NCI-H82 treated with DMSO at 0.1 percent for 48 hours (cell line): ENCODE data around the gene CCNI2.

Experiments used
- DNase-seq: peaks from one replicate; lab custom pipeline; 2025; ENCODE audit not compliant: unreplicated experiment; lab: John Stamatoyannopoulos, UW

The CCNI2 gene

GRCh38 chr5:132746954-132747615 lies at the start of gene CCNI2:
Gene CCNI2, plus strand, starts transcription at chr5:132747426. Its CDS starts 70 bp downstream, at chr5:132747496.
- no peak for DNase-seq

- no peak for DNase-seq
Observed at GRCh38 chr5:132704875-132705274, 42.4 kb upstream of the CCNI2 start.

- DNase-seq = no peak
Observed at GRCh38 chr5:132708645-132709044, 38.6 kb upstream of the CCNI2 start.

GRCh38 chr5:132714456-132715307 lies 32.5 kb upstream of the CCNI2 start:
- DNase-seq = no peak

- no peak for DNase-seq
Observed at GRCh38 chr5:132718544-132719312, 28.5 kb upstream of the CCNI2 start.

- no peak for DNase-seq
Observed at GRCh38 chr5:132725745-132726144, 21.5 kb upstream of the CCNI2 start.

- DNase-seq = no peak
Observed at GRCh38 chr5:132729896-132730295, 17.3 kb upstream of the CCNI2 start.

GRCh38 chr5:132733499-132734148 lies 13.6 kb upstream of the CCNI2 start:
- DNase-seq = no peak

- DNase-seq = no peak
Observed at GRCh38 chr5:132734687-132735086, 12.5 kb upstream of the CCNI2 start.

- peak; percentile 81 for DNase-seq
Observed at GRCh38 chr5:132736853-132737833, 10.1 kb upstream of the CCNI2 start, which contains the start of gene KIF3A. Gene KIF3A, minus strand, starts transcription at chr5:132737546. Its CDS starts 127 bp downstream, at chr5:132737419.

- no peak for DNase-seq
Observed at GRCh38 chr5:132737982-132738681, 9.1 kb upstream of the CCNI2 start.

GRCh38 chr5:132739232-132739631 lies 8.0 kb upstream of the CCNI2 start:
- no peak for DNase-seq

GRCh38 chr5:132742158-132742557 lies 5.1 kb upstream of the CCNI2 start:
- no peak for DNase-seq

- no peak for DNase-seq
Observed at GRCh38 chr5:132742626-132743025, 4.6 kb upstream of the CCNI2 start.

- no peak for DNase-seq
Observed at GRCh38 chr5:132744659-132745058, 2.6 kb upstream of the CCNI2 start.

GRCh38 chr5:132746592-132746953 lies 653 bp upstream of the CCNI2 start:
- no peak for DNase-seq

GRCh38 chr5:132747616-132748440 lies 602 bp downstream of the CCNI2 start:
- DNase-seq = no peak

- DNase-seq = no peak
Observed at GRCh38 chr5:132748522-132749000, 1.3 kb downstream of the CCNI2 start.
